Measurements from ENCODE around the gene FAM117B.

FAM117B gene

DNA sequence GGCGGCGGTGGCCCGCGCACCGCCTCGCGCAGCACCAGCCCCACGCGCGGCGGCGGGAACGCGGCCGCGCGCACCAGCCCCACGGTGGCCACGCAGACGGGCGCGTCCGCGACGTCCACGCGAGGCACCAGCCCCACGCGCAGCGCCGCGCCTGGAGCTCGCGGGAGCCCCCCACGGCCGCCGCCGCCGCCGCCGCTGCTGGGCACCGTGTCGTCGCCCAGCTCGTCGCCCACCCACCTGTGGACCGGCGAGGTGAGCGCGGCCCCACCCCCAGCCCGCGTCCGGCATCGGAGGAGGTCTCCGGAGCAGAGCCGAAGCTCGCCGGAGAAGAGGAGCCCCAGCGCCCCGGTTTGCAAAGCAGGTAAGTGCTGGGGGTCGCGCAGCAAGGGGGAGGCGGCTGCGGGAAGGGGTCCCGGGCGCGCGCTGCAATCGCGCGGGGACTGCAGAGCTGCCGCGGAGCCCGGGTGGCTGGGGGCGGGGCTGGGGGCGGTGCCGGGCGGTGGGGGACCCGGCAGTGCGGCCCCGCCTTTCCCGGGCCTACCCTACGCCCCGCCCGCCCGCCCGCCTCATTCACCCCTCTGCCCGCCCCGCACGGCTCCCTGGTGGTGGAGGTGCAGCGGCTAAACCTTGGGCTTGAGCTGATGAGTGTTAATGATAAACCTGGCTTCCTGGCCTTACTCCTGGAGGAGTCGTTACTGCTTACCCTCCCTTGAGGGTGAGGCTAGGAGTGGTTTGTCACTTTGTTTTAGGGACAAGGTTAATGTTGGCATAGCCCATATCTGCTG is 851 bp downstream of the FAM117B start:
- peak overlapping the region; percentile 87 to 89 for H3K4me3 ChIP-seq (replicated peaks in 1 of 2; ENCODE audit: low read depth in 2 of 2, low read length in 2 of 2)
- TF ChIP-seq, protein P1, sequence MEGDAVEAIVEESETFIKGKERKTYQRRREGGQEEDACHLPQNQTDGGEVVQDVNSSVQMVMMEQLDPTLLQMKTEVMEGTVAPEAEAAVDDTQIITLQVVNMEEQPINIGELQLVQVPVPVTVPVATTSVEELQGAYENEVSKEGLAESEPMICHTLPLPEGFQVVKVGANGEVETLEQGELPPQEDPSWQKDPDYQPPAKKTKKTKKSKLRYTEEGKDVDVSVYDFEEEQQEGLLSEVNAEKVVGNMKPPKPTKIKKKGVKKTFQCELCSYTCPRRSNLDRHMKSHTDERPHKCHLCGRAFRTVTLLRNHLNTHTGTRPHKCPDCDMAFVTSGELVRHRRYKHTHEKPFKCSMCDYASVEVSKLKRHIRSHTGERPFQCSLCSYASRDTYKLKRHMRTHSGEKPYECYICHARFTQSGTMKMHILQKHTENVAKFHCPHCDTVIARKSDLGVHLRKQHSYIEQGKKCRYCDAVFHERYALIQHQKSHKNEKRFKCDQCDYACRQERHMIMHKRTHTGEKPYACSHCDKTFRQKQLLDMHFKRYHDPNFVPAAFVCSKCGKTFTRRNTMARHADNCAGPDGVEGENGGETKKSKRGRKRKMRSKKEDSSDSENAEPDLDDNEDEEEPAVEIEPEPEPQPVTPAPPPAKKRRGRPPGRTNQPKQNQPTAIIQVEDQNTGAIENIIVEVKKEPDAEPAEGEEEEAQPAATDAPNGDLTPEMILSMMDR (IDR thresholded peaks at IDR 0.05; ENCODE audit: low read depth, low read length): no peak
- DNase-seq (ENCODE audit: low read depth in 2 of 2): peak; percentile 41 to 56

DNA sequence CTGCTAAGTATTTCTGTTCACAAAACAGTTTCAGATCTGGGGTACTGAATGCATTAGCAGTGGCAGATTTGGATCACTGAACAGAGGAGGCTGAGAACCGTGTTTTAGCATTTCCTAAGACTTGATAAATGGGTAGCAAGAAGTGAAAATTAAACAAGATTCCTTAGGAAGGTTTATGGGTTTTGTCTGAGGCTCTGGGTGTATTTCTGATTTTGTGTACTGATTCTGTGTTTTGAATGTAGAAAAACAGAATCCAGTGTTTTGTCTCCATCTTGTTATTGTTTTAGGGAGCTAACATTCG is 1.4 kb downstream of the FAM117B start:
- TF ChIP-seq, protein P1 (IDR thresholded peaks at IDR 0.05; ENCODE audit: low read depth, low read length): no peak
- DNase-seq (ENCODE audit: low read depth in 2 of 2): no peak

DNA sequence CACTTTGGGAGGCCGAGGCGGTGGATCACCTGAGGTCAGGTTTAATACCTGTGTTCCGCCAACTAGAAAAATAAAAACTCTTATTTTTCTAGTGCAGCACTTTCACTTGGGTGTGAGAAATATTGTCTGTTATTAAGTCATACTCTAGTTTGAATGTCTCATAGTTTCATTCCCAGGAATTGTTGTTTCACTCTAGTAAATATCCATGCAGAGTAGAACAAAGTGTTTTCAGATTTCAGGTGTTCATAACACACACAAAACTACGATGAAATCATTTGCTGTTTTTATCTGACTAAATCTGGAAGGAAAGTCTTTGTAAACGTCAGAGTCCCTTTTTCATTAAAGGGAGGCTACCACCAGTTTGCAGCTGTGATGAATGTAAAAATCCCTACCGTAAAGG is 4.0 kb downstream of the FAM117B start:
- H3K4me3 ChIP-seq (replicated peaks in 1 of 2; ENCODE audit: low read depth in 2 of 2, low read length in 2 of 2): no peak overlapping the region
- DNase-seq (ENCODE audit: low read depth in 2 of 2): no peak

More for the DNA sequence above, 1.4 kb downstream of the FAM117B start:
- H3K4me3 ChIP-seq (replicated peaks in 1 of 2; ENCODE audit: low read depth in 2 of 2, low read length in 2 of 2): peak overlapping the region; percentile 45 to 89

DNA sequence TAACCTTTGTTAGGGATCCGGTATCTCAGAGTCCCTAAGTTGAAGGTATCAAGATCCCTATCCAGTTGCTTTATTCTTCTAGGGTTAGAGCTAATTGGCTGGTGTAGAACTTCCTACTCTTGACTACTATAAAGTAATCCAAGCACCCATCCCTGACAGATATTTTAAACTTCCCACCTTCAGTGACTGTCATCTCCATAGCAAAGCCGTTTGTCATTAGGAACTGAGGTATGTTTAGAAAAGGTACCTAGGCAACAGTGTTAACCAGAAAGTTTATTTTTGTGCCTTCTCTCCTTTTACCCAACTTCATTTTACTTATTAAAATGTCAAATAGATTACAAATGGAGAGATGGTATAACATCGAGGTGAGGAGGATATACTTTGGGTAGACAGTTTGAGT is 4.5 kb downstream of the FAM117B start:
- DNase-seq (ENCODE audit: low read depth in 2 of 2): no peak
- TF ChIP-seq, protein P1 (IDR thresholded peaks at IDR 0.05; ENCODE audit: low read depth, low read length): no peak
- H3K4me3 ChIP-seq (replicated peaks in 1 of 2; ENCODE audit: low read depth in 2 of 2, low read length in 2 of 2): no peak overlapping the region

More for the DNA sequence above, 4.0 kb downstream of the FAM117B start:
- TF ChIP-seq, protein P1 (IDR thresholded peaks at IDR 0.05; ENCODE audit: low read depth, low read length): no peak

DNA sequence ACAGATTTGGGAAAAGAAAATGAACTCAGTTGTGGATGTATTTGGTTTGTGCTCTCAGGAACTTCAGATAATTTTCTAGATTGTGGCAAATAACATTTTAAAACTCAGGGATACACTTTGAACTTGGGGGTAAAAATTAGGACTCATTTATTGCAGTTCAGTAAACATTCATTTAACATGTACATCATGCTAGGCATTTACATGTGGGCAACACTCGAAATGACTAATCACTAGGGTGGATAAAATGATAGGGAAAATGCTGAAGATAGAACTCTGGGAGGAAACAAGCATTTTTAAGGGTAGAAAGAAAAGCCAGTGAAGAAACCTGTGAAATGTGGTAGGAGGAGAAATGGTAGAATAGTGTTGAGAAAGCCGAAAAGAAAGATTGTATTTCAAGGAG is 7.8 kb downstream of the FAM117B start:
- TF ChIP-seq, protein P1 (IDR thresholded peaks at IDR 0.05; ENCODE audit: low read depth, low read length): no peak
- no peak for DNase-seq (ENCODE audit: low read depth in 2 of 2)
- H3K4me3 ChIP-seq (replicated peaks in 1 of 2; ENCODE audit: low read depth in 2 of 2, low read length in 2 of 2): no peak overlapping the region

DNA sequence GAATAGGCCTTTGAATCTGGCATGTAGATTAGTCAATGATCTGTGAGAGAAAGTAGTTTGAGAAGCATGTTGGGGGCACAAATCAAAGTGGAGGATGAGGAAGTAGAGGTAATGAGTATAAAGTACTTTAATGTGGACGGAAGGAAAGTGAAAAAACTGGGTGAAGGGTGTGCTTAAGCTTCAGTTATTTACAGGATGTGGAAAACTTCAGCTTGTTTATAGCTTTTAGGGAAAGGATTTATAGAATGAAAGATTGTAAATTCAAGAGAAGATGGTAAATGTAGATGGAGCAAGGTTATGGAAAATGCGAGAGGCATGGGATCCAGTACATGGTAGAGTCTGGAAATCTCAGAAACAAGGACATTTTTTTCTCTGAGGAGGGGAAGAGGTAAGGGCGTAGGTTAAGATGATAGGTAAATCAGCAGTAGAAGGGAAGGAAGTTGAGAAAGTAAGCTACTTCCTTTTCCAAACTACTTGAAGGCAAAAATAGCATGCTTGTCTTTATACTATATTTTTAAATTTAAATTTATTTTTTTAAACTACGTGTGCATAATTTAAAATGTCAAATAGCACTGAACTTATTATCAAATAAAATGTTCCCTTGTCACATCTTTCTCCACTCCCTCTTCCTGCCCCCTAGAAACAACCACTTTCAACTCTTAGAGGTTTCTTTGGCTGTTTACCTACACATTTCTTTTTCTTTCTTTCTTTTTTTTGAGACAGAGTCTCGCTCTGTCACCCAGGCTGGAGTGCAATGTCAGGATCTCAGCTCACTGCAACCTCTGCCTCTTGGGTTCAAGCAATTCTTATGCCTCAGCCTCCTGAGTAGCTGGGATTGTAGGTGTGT is 8.5 kb downstream of the FAM117B start:
- no peak overlapping the region for H3K4me3 ChIP-seq (replicated peaks in 1 of 2; ENCODE audit: low read depth in 2 of 2, low read length in 2 of 2)
- TF ChIP-seq, protein P1 (IDR thresholded peaks at IDR 0.05; ENCODE audit: low read depth, low read length): no peak
- no peak for DNase-seq (ENCODE audit: low read depth in 2 of 2)
